B cell (primary cell): Measurements from ENCODE around the gene PACSIN1.

Experiments used
- CTCF ChIP-seq: fragments of 200-600 bp; IDR thresholded peaks from one replicate; pipeline ENCODE4 v1.8.0; 2022; ENCODE audit warnings: antibody characterized with exemption, mild to moderate bottlenecking
- EZH2 ChIP-seq: IDR thresholded peaks from 2 replicates; pipeline ENCODE4 v1.6.1; 2012; ENCODE audit warnings: borderline replicate concordance, low read depth, mild to moderate bottlenecking, moderate library complexity, low read length; ENCODE audit not compliant: insufficient read depth, poor library complexity, severe bottlenecking

GRCh38 chr6:34451192-34451591 lies 14.7 kb upstream of the PACSIN1 start:
- TF ChIP-seq CTCF (no peak), EZH2 (no peak)
